Measurements from ENCODE around the gene SEZ6. TPM values are rescaled to one million over a fixed set of nuclear protein-coding genes. Genes with fewer than 3 reads are reported as not detected.
A peak's percentile ranks its signal among the peaks of the same experiment; 100 is the strongest.

SEZ6 gene
- total RNA-seq, 1 experiment from 2014 or later, result not detected

DNA sequence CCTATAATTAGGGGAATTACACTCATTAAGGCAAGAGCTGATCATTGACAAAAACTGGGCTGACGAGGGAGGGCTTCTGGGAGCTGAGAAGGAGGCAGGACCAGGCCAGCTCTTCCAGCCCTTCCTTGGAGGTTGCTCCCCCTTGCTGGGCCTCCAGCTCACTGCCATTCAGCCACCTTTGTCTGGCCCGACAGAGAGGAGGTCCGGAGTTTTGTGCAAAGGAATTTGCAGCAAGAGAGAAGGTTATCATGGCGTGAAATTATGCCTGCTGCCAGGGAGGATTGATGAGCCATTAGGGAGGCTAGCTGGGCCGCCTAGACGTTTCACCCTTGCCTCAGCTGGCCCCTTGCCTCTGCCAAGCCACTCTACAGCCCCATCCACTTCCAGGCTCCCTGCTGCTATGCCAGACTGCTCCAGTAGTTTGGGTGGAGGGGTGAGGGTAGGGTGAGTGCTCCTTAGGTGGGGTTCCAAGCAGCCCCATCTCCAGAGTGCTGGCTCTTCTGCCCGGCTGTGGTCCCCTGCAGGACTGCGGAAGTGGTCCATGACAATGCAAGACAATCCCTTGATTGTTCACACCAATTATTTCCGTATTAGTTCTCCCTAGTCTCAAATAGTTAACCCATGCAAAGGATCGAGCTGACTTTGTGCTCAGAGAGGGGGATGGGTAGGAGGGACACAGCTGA, 37.5 kb downstream of the SEZ6 start:
- Mint-ChIP-seq H3K27ac (ENCODE audit: unreplicated experiment) (peak overlapping the region; percentile 44), H3K4me1 (ENCODE audit: low read depth, unreplicated experiment) (peaks cover 10% of the 10 kb centered on the region), H3K27me3 (ENCODE audit: unreplicated experiment) (peaks cover 64% of the 10 kb centered on the region), H3K36me3 (ENCODE audit: insufficient read depth, unreplicated experiment) (no peaks in the 10 kb centered on the region), H3K4me3 (ENCODE audit: low read depth, unreplicated experiment) (no peak overlapping the region), H3K9me3 (ENCODE audit: low read depth, unreplicated experiment) (no peaks in the 10 kb centered on the region)
- no peak for DNase-seq
- BruUV-seq (replicated peaks), result no TSS peak
- TF ChIP-seq CTCF (IDR thresholded peaks at IDR 0.05; ENCODE audit: unreplicated experiment), result no peak
- CTCF ChIA-PET, result no interaction called here
- intact Hi-C loops (cut with micrococcal nuclease; ENCODE audit: unreplicated experiment), result no loop called here

DNA sequence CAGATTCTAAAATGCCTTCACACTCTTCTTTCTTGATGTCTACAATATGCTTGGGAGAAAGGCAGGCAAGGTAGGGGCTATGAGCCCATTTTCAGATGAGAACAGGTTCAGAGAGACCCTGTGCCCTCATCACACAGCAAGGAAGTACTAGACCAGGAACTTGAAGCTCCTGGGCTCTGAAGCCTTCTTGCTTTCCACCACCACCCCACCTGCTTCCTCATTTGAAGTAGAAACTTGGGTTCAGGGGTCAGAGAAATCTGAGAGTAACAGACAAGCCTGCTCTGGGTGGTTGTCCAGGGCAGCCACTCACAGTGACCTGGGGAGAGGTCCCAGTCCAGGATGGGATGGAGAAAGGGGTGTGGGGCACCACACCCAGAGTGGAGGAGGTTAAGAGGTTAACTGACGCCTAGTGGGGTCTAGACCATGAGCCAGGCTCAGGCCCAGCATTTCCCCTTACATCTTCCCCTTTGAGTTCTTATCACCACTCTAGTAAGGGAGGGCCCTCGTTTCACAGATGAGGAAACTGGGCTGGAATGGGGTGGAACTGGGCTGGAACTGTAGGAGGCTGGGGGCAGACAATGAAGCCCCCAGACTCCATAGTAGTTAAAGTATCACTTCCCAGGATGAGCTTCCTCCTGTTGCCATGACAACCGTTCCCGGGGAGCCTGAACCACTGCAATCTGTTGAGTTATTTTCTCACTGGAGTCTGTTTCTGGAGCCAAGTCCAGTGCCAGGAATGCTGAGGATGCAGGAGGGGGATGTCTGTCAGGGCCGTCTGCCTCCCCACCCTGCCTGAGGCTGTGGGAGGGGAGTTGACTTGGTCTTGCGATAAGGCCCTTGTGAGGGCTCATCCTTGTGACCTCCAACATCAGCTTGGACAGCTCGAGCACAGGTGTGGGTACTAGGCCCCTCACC, 38.4 kb downstream of the SEZ6 start:
- no TSS peak for BruUV-seq (replicated peaks)
- TF ChIP-seq CTCF (IDR thresholded peaks at IDR 0.05; ENCODE audit: unreplicated experiment), result no peak
- Mint-ChIP-seq H3K4me3 (ENCODE audit: low read depth, unreplicated experiment) (no peak overlapping the region), H3K9me3 (ENCODE audit: low read depth, unreplicated experiment) (no peaks in the 10 kb centered on the region), H3K4me1 (ENCODE audit: low read depth, unreplicated experiment) (peaks cover 10% of the 10 kb centered on the region), H3K27ac (ENCODE audit: unreplicated experiment) (no peak overlapping the region), H3K36me3 (ENCODE audit: insufficient read depth, unreplicated experiment) (no peaks in the 10 kb centered on the region), H3K27me3 (ENCODE audit: unreplicated experiment) (peaks cover 64% of the 10 kb centered on the region)
- DNase-seq, result no peak
- CTCF ChIA-PET, result no interaction called here
- intact Hi-C loops (cut with micrococcal nuclease; ENCODE audit: unreplicated experiment), result no loop called here

DNA sequence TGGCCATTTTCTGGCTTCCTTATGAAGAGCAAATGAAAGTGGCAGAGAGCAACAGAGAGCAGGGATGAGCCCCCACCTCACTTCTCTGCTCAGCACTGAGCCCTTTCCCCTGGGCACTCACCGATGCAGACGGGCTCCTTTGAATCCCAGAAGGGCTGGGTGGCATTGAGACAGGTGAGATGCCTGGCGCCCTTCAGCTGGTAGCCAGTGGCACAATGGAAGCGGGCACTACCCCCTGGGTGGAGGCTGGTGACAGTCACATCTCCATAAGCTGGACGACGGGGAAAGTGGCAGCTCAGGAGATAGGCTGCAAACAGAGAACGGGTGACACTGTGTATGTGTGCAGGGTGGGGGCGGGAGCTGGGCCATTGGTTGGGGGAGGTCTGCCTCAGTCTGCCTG, 42.0 kb downstream of the SEZ6 start:
- no peak for TF ChIP-seq CTCF (IDR thresholded peaks at IDR 0.05; ENCODE audit: unreplicated experiment)
- intact Hi-C loops (cut with micrococcal nuclease; ENCODE audit: unreplicated experiment), result loop anchor here (2.0 kb wide), 2 partner anchors 145 to 153 kb away; no protein-coding TSS in a partner anchor
- H3K27ac Mint-ChIP-seq (ENCODE audit: unreplicated experiment), result no peak overlapping the region
- peaks cover 39% of the 10 kb centered on the region for H3K27me3 Mint-ChIP-seq (ENCODE audit: unreplicated experiment)
- no peaks in the 10 kb centered on the region for H3K36me3 Mint-ChIP-seq (ENCODE audit: insufficient read depth, unreplicated experiment)
- no peak for DNase-seq
- H3K9me3 Mint-ChIP-seq (ENCODE audit: low read depth, unreplicated experiment), result no peaks in the 10 kb centered on the region
- no TSS peak for BruUV-seq (replicated peaks)
- no peak overlapping the region for H3K4me3 Mint-ChIP-seq (ENCODE audit: low read depth, unreplicated experiment)
- H3K4me1 Mint-ChIP-seq (ENCODE audit: low read depth, unreplicated experiment), result peaks cover 6% of the 10 kb centered on the region
- CTCF ChIA-PET, result interaction anchor here (3.7 kb wide), 1 partner anchor 153 kb away, joined by 85 read pairs; no protein-coding TSS in a partner anchor

DNA sequence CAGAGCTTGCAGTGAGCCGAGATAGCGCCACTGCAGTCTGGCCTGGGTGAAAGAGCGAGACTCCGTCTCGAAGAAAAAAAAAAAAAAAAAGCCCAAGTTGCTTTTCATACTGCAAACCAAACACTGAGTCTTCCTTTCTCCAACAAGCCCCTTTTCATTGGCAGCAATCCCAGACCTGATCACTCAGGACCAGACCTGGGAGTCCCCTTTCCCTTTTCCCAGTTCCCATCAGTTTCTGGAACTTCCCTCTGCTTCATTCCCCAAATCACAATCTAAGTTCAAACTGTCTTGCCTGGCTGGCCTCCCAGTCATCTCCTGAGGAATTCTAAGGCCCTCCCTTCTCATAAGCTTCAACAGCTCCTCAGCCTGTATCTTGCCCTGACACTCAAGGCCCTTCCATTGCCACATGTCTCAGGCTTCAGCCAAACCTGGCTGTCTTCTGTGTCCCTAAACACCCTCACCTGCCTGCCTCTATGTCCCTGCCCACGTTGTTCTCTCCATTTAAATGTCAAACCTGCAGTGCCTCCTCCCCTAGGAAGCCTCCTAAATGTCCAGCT, 42.7 kb downstream of the SEZ6 start:
- Mint-ChIP-seq H3K4me3 (ENCODE audit: low read depth, unreplicated experiment) (no peak overlapping the region), H3K36me3 (ENCODE audit: insufficient read depth, unreplicated experiment) (no peaks in the 10 kb centered on the region), H3K27me3 (ENCODE audit: unreplicated experiment) (peaks cover 32% of the 10 kb centered on the region), H3K27ac (ENCODE audit: unreplicated experiment) (no peak overlapping the region), H3K4me1 (ENCODE audit: low read depth, unreplicated experiment) (no peaks in the 10 kb centered on the region), H3K9me3 (ENCODE audit: low read depth, unreplicated experiment) (no peaks in the 10 kb centered on the region)
- BruUV-seq (replicated peaks), result no TSS peak
- DNase-seq, result no peak
- intact Hi-C loops (cut with micrococcal nuclease; ENCODE audit: unreplicated experiment), result no loop called here
- CTCF ChIA-PET, result interaction anchor here (3.7 kb wide), 1 partner anchor 154 kb away, joined by 85 read pairs; no protein-coding TSS in a partner anchor
- no peak for TF ChIP-seq CTCF (IDR thresholded peaks at IDR 0.05; ENCODE audit: unreplicated experiment)
